Breast epithelium (tissue), 4 donors: ENCODE data around the gene TEC. TPM values are rescaled to one million over a fixed set of nuclear protein-coding genes. Genes with fewer than 3 reads are reported as not detected.

Source experiments
- DNase-seq, 2 donors: peaks; one replicate each; pipeline ENCODE4 v3.0.0-alpha.2; 2019; ENCODE audit warnings: low spot score in 2 of 2
- H3K27ac ChIP-seq, 2 donors: fragments of 200-600 bp; sonication (generic) in 1 of 2; one replicate each; pipeline ENCODE4 v1.5.1; 2016 to 2019; ENCODE audit warnings: mild to moderate bottlenecking in 1 of 2
- H3K27me3 ChIP-seq, 2 donors: fragments of 200-600 bp; sonication (generic) in 1 of 2; one replicate each; pipeline versions ENCODE4 v1.5.1 to v1.6.0; 2017 to 2019; ENCODE audit warnings: control low read depth in 1 of 2, mild to moderate bottlenecking in 1 of 2
- H3K36me3 ChIP-seq: fragments of 200-600 bp; one replicate; pipeline ENCODE4 v1.5.1; 2019
- H3K4me1 ChIP-seq, 2 donors: fragments of 200-600 bp; sonication (generic); one replicate each; pipeline ENCODE4 v1.5.1; 2016 to 2019; ENCODE audit warnings: control low read depth in 1 of 2
- H3K4me3 ChIP-seq, 3 donors: fragments of 200-600 bp; sonication (generic); 1 replicate in 2 of 3; 2 replicates in 1 of 3; pipeline ENCODE4 v1.5.1; 2016 to 2019; ENCODE audit warnings: mild to moderate bottlenecking in 3 of 3, moderate library complexity in 2 of 3
- H3K9me3 ChIP-seq, 2 donors: fragments of 200-600 bp; sonication (generic) in 1 of 2; one replicate each; pipeline ENCODE4 v1.5.1; 2016 to 2019; ENCODE audit warnings: control low read depth in 1 of 2
- POLR2A ChIP-seq: fragments of 450-650 bp; IDR thresholded peaks from one replicate; pipeline ENCODE4 v1.6.1; 2016; ENCODE audit warnings: antibody characterized with exemption, mild to moderate bottlenecking, moderate library complexity
- POLR2AphosphoS5 ChIP-seq, 3 donors: sonication (generic); formaldehyde crosslinking; IDR thresholded peaks; one replicate each; pipeline ENCODE4 v1.6.1; 2017; ENCODE audit warnings: antibody characterized with exemption in 3 of 3
- intact Hi-C: fragments of 100-400 bp; cut with DNase I; formaldehyde crosslinking; loops from one replicate; pipeline ENCODE4 v1.15.1; 2023; ENCODE audit warnings: low total_unique reads
- total RNA-seq, 3 donors: library from RNA; depleted of rRNA; stranded (reverse); fragments of >200 nt; gene quantifications; one replicate each; pipeline ENCODE4 v1.1.0, GENCODE V29; 2016
- TF ChIP-seq, protein P1 (sequence below), 3 donors: fragments of 450-650 bp; IDR thresholded peaks; one replicate each; pipeline ENCODE4 v1.5.1; 2016 to 2017; ENCODE audit warnings: antibody characterized with exemption in 3 of 3, mild to moderate bottlenecking in 3 of 3, moderate library complexity in 3 of 3

The TEC gene
- total RNA-seq, 3 donors from 2014 or later: 2.9 to 5.4 (median 5.1) TPM

DNA sequence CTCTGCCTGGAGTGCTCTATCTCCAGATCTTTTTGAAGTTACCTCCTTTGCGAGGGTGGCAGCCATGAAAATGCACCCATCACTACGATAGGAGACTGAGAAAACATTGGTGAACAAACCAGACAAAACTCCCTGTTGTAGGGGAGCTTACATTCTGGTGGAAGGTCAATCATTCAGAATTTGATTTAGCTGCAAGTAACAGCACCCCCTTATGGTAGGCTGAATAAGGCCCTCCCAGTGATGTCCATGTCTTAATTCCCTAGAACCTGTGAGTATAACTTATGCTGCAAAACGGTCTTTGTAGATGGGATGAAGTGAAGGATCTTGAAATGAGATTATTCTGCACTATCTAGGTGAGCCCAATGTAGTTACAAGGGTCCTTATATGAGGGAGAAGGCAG lies 5.6 kb upstream of the TEC start:
- TF ChIP-seq, protein P1, sequence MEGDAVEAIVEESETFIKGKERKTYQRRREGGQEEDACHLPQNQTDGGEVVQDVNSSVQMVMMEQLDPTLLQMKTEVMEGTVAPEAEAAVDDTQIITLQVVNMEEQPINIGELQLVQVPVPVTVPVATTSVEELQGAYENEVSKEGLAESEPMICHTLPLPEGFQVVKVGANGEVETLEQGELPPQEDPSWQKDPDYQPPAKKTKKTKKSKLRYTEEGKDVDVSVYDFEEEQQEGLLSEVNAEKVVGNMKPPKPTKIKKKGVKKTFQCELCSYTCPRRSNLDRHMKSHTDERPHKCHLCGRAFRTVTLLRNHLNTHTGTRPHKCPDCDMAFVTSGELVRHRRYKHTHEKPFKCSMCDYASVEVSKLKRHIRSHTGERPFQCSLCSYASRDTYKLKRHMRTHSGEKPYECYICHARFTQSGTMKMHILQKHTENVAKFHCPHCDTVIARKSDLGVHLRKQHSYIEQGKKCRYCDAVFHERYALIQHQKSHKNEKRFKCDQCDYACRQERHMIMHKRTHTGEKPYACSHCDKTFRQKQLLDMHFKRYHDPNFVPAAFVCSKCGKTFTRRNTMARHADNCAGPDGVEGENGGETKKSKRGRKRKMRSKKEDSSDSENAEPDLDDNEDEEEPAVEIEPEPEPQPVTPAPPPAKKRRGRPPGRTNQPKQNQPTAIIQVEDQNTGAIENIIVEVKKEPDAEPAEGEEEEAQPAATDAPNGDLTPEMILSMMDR (IDR thresholded peaks at IDR 0.05): no peak
- TF ChIP-seq POLR2AphosphoS5 (IDR thresholded peaks at IDR 0.05): no peak
- TF ChIP-seq POLR2A: no peak
- H3K4me1 ChIP-seq: no peaks in the 10 kb centered on the region
- no peaks in the 10 kb centered on the region for H3K27me3 ChIP-seq
- intact Hi-C loops: loop anchor here (2.0 kb wide), 1 partner anchor 44 kb away; no protein-coding TSS in a partner anchor
- H3K27ac ChIP-seq: no peak overlapping the region
- H3K4me3 ChIP-seq: no peak overlapping the region
- DNase-seq: no peak
- H3K36me3 ChIP-seq: no peaks in the 10 kb centered on the region
- H3K9me3 ChIP-seq: peaks cover 0 to 7% of the 10 kb centered on the region in 2 donors

DNA sequence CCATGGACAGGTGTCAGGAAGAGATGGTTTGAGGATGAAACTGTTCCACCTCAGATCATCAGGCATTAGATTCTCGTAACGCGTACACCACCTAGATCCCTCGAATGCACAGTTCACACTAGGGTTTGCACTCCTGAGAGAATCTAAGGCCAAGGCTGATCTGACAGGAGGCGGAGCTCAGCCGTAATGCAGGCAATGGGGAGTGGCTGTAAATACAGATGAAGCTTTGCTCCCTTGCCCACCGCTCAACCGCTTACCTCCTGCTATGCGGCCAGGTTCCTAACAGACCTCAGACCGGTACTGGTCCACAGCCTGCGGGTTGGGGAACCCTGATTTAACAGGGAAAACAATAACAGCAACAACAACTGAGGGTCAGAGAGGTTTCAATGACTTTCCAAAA lies 2.0 kb upstream of the TEC start:
- no peaks in the 10 kb centered on the region for H3K27me3 ChIP-seq
- no peaks in the 10 kb centered on the region for H3K36me3 ChIP-seq
- H3K4me3 ChIP-seq: no peak overlapping the region
- intact Hi-C loops: no loop called here
- H3K4me1 ChIP-seq: no peaks in the 10 kb centered on the region
- no peak for DNase-seq
- H3K9me3 ChIP-seq: no peaks in the 10 kb centered on the region
- TF ChIP-seq, protein P1 (IDR thresholded peaks at IDR 0.05): no peak
- TF ChIP-seq POLR2A (no peak), POLR2AphosphoS5 (IDR thresholded peaks at IDR 0.05) (no peak)
- H3K27ac ChIP-seq: no peak overlapping the region

DNA sequence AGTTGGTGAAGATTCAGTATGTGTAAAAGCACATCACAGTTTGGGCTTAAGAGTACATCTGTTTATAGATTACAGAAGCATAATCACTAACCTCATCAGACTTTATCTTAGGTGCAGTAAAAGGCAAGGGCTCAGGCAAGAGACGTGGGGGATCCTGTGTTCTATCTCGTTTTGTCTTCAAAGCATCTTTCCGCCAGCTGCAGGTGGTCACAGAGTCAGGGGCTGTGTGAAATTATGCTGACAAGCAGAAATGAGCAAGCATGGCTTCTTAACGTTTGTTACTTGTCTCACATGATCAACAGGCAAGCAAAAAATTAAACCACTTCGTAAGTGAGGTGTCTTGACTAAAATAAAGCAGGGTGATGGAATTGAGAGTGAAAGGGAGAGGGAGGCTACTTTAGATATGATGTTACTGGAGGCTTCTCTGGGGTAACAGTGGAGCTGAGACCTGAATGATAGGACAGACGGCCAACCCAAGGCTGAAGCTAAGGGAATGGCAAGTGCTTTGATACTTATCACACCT lies 1.4 kb upstream of the TEC start:
- H3K36me3 ChIP-seq: no peaks in the 10 kb centered on the region
- intact Hi-C loops: no loop called here
- no peaks in the 10 kb centered on the region for H3K4me1 ChIP-seq
- no peak overlapping the region for H3K4me3 ChIP-seq
- no peak for DNase-seq
- TF ChIP-seq, protein P1 (IDR thresholded peaks at IDR 0.05): no peak
- TF ChIP-seq POLR2AphosphoS5 (IDR thresholded peaks at IDR 0.05): no peak
- no peak for TF ChIP-seq POLR2A
- no peak overlapping the region for H3K27ac ChIP-seq
- no peaks in the 10 kb centered on the region for H3K9me3 ChIP-seq
- no peaks in the 10 kb centered on the region for H3K27me3 ChIP-seq

DNA sequence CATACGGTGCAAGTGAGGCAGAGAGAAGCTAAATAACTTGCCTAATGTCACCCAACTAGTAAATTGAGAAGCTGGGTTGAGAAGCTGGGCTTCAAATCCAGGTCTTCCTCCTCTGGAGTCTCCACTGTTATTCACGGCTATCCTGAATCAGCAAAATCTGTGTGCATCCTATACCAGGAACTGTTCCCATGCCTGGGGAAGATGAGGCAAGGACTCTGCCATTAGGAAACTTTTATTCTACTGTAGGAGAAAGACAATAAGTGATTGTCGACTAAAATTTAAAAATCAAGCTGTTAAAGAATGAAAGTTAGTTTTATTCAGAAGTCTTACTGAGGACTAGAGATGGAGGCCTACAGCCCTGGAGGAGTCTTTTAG lies 872 bp upstream of the TEC start:
- Histone ChIP-seq H3K9me3 (no peaks in the 10 kb centered on the region), H3K36me3 (no peaks in the 10 kb centered on the region), H3K27ac (peak overlapping the region; percentile 86 to 95), H3K27me3 (no peaks in the 10 kb centered on the region), H3K4me3 (peak overlapping the region; percentile 87 to 98 (median 94)), H3K4me1 (no peaks in the 10 kb centered on the region)
- intact Hi-C loops: no loop called here
- no peak for DNase-seq
- TF ChIP-seq, protein P1 (IDR thresholded peaks at IDR 0.05): no peak
- TF ChIP-seq POLR2AphosphoS5 (IDR thresholded peaks at IDR 0.05) (no peak), POLR2A (no peak)

DNA sequence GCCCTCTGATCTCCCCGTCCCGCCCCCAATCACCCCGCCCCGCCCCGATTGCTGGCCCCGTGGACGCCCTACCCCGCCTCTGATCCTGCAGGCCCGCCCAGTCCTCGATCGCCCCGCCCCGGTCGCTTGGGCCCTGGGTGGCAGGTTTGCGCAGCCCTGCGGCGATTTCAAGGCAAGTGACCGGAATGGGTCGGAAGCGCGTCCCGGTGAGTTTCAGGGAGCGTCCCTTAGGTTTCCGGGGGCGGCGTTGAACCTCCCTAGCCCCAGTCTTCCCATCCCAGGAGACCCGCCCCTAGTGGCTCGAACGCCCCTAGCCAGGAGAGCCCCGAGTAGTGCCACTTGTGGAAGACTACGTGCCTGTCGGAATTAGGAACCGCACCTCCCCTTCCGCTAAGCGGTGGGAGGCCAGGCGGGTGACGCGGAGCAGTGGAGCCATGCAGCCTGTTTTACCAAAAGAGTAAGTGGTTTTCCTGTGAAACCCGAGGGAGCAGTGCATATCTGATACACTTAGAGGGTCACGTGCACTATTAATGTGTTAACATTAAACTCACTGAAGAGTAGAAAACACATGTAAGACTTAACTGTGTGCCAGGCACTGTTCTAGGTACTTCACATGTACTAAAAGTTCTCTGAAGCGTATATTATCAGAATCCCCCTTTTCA lies 354 bp upstream of the TEC start:
- no peaks in the 10 kb centered on the region for H3K9me3 ChIP-seq
- intact Hi-C loops: no loop called here

More for the DNA sequence above, 354 bp upstream of the TEC start:
- H3K4me3 ChIP-seq: peak overlapping the region; percentile 87 to 98 (median 94)
- no peaks in the 10 kb centered on the region for H3K36me3 ChIP-seq
- no peaks in the 10 kb centered on the region for H3K27me3 ChIP-seq
- H3K27ac ChIP-seq: peak overlapping the region; percentile 86 to 95
- TF ChIP-seq, protein P1 (IDR thresholded peaks at IDR 0.05): peak in 2 of 3 donors; percentile 31 to 35
- peak in 2 of 3 donors; percentile 13 to 51 for TF ChIP-seq POLR2AphosphoS5 (IDR thresholded peaks at IDR 0.05)
- no peak for TF ChIP-seq POLR2A
- H3K4me1 ChIP-seq: no peaks in the 10 kb centered on the region
- peak; percentile 90 to 95 for DNase-seq
